Epithelial cell of proximal tubule (primary cell): Measurements from ENCODE around the gene MYMX. TPM values are rescaled to one million over a fixed set of nuclear protein-coding genes. Genes with fewer than 3 reads are reported as not detected.
"Not testable (repeated sequence)": the region's sequence is repeated elsewhere in the genome, so short reads cannot be mapped to it uniquely, and the experiment has no call there.

Source experiments
- DNase-seq: peaks from one replicate; pipeline ENCODE4 v3.0.0-alpha.2; 2011; ENCODE audit warnings: low read depth
- H3K4me3 ChIP-seq: 2 replicates; pipeline ENCODE4 v1.5.1; 2011; ENCODE audit warnings: low read depth, mild to moderate bottlenecking, low read length
- total RNA-seq: library from RNA; depleted of rRNA; stranded (reverse); fragments of >200 nt; gene quantifications from 2 replicates; pipeline ENCODE4 v1.2.3, GENCODE V29; 2015
- TF ChIP-seq, protein P1 (sequence below): conservative IDR thresholded peaks from 2 replicates; pipeline ENCODE4 v1.5.1; 2012; ENCODE audit warnings: low read depth, mild to moderate bottlenecking, low read length

MYMX gene
- total RNA-seq, 1 donor from 2014 or later, result not detected

DNA sequence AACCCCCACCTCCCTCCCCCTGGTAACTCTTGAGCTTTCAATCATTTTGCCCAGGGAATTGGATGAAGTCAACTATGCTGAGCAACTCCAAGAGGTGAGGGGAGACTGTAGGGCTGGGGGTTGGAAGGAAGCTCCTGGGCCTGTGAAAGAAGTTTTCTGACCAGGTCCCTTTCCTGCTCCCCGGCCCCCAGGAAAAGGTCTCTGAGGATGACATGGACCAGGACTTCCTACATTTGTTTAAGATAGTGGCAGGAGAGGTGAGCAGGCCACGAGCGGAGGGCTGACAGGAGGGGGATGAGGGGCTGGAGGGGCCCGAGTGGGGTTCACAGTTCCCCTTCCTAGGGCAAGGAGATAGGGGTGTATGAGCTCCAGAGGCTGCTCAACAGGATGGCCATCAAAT is 36.3 kb upstream of the MYMX start:
- no peak for DNase-seq
- TF ChIP-seq, protein P1, sequence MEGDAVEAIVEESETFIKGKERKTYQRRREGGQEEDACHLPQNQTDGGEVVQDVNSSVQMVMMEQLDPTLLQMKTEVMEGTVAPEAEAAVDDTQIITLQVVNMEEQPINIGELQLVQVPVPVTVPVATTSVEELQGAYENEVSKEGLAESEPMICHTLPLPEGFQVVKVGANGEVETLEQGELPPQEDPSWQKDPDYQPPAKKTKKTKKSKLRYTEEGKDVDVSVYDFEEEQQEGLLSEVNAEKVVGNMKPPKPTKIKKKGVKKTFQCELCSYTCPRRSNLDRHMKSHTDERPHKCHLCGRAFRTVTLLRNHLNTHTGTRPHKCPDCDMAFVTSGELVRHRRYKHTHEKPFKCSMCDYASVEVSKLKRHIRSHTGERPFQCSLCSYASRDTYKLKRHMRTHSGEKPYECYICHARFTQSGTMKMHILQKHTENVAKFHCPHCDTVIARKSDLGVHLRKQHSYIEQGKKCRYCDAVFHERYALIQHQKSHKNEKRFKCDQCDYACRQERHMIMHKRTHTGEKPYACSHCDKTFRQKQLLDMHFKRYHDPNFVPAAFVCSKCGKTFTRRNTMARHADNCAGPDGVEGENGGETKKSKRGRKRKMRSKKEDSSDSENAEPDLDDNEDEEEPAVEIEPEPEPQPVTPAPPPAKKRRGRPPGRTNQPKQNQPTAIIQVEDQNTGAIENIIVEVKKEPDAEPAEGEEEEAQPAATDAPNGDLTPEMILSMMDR, result no peak

GRCh38 chr6:44180886-44181285 is 35.8 kb upstream of the MYMX start:
- no peak overlapping the region for H3K4me3 ChIP-seq
- DNase-seq, result no peak
- TF ChIP-seq, protein P1, result no peak

More for the DNA sequence above, 36.3 kb upstream of the MYMX start:
- no peak overlapping the region for H3K4me3 ChIP-seq

GRCh38 chr6:44181784-44182183 is 34.9 kb upstream of the MYMX start:
- H3K4me3 ChIP-seq, DNase-seq: not testable (repeated sequence)

GRCh38 chr6:44182911-44183390 is 33.8 kb upstream of the MYMX start:
- DNase-seq, result no peak
- H3K4me3 ChIP-seq, result no peak overlapping the region
- TF ChIP-seq, protein P1, result no peak

DNA sequence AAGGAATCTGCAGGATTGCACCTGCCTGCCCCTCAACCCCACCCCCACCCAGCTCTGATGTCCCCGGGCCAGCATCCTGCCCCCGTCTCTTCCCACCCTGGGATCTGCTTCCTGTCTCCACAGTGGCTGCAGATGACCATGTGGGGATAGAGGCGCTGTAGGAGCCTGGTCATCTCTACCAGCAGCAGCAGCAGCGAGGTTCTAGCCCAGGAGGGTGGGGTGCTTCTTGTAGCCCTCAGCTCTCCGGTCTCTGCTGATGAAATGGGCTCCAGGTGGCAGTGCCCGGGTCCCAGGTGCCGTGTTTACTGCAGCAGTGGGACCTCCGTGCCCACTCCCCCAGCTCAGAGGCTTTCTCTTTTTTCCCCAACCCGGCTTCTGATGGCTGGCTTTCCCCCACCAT is 32.9 kb upstream of the MYMX start:
- DNase-seq, result no peak

DNA sequence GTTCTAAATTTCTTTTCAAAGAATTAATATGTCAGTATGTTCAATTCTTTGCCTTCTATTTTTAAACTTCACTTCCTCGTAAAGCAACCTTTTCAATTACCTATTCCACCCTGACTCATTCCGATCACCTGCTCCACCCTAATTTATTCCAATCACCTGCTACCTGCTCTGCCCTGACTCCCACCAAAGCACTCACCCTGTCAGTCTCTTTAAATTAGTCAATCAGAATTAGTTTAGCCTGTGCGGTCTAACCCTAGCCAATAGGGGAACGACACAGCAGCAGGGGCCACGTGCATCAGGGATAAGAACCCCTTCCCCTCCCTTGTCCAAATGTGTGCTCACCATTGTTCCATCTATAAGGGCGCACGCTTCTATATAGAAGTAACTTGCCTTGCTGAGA is 31.4 kb upstream of the MYMX start:
- DNase-seq, result not testable (repeated sequence)

More for the DNA sequence above, 32.9 kb upstream of the MYMX start:
- TF ChIP-seq, protein P1, result no peak
- H3K4me3 ChIP-seq, result no peak overlapping the region

DNA sequence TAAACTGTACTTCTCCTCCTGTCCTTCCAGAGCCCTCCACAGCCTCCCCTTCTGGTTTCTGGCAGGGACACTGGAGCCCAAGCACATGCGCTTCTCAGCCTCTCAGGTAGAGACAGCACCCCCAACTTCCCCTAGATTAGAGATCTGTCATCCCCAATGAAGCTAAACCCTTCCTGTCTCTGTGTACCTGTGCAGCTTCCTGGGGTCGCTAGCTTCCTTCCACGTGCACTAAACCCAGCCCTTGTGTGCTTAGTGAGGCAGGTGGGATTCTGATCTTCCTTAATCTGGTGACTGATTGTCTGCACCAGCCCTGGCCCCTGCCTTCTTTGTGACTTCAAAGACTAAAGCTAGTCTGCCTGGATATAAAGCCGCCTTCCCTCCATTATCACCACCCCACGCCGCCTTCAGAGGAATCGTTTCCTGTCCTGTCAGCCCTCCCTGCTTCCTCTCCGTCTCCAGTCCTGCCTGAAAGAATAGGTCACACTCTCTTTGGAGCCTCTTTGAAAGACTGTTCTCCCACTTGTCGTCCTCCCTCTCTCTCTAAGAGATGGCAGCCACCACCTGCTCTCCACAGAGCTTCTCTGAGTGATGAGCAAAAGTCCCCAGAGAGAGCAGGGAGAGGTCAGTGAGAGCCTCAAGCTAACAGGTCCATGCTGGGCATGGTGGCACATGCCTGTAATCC is 30.6 kb upstream of the MYMX start:
- DNase-seq, result no peak
- no peak overlapping the region for H3K4me3 ChIP-seq
- TF ChIP-seq, protein P1, result no peak

More for the DNA sequence above, 31.4 kb upstream of the MYMX start:
- not testable (repeated sequence) for H3K4me3 ChIP-seq

GRCh38 chr6:44186635-44187025 is 30.1 kb upstream of the MYMX start:
- no peak overlapping the region for H3K4me3 ChIP-seq
- TF ChIP-seq, protein P1, result no peak
- no peak for DNase-seq
